ENCODE measurements around the gene ERBB4.

- TF ChIP-seq CTCF (IDR thresholded peaks at IDR 0.05; ENCODE audit: low read depth, low read length, poor library complexity, severe bottlenecking), result no peak
- TF ChIP-seq EZH2phosphoT487 (IDR thresholded peaks at IDR 0.05; ENCODE audit: borderline replicate concordance, low read length), result no peak
Observed at GRCh38 chr2:212357606-212358005, 181.0 kb downstream of the ERBB4 start.

Measured in DOHH2 (cell line).